Naive thymus-derived CD8-positive, alpha-beta T cell (primary cell): ENCODE results near the gene GPRASP1. TPM values are rescaled to one million over a fixed set of nuclear protein-coding genes. Genes with fewer than 3 reads are reported as not detected.
A peak's percentile ranks its signal among the peaks of the same experiment; 100 is the strongest.
"Not testable (repeated sequence)": the region's sequence is repeated elsewhere in the genome, so short reads cannot be mapped to it uniquely, and the experiment has no call there.

Experiments
- ATAC-seq, 2 donors: fragments of 150-1000 bp; cut with Tn5 transposase in 1 of 2; sonication (Bioruptor Pico), chemical (Tn5 transposase) in 1 of 2; 1 replicate in 1 of 2; 2 replicates in 1 of 2; pipeline ENCODE4 v1.10.0; 2021; ENCODE audit warnings: mild to moderate bottlenecking in 2 of 2, moderate library complexity in 2 of 2
- POLR2A ChIA-PET: fragments of 350-600 bp; sonication (Branson Sonifier 250); formaldehyde crosslinking; loops from one replicate; lab custom pipeline; 2021; ENCODE audit warnings: antibody characterized with exemption; lab: Charles Lee
- DNase-seq, 10 donors: peaks; one replicate each; pipeline versions ENCODE4 v3.0.0 to v3.0.0-alpha.2; 2020 to 2022
- H3K27ac Mint-ChIP-seq, 10 donors: one replicate each; pipeline ENCODE4 v1.8.0; 2020 to 2022; ENCODE audit warnings: mild to moderate bottlenecking in 10 of 10, mixed read lengths in 10 of 10, moderate library complexity in 4 of 10, inconsistent platforms in 1 of 10
- H3K27me3 Mint-ChIP-seq, 5 donors: one replicate each; pipeline ENCODE4 v1.8.0; 2021 to 2022; ENCODE audit warnings: mixed read lengths in 5 of 5
- H3K36me3 Mint-ChIP-seq, 3 donors: one replicate each; pipeline ENCODE4 v1.8.0; 2020 to 2022; ENCODE audit warnings: mixed read lengths in 3 of 3, mild to moderate bottlenecking in 2 of 3, inconsistent platforms in 1 of 3
- H3K4me1 Mint-ChIP-seq, 4 donors: one replicate each; pipeline ENCODE4 v1.8.0; 2021 to 2022; ENCODE audit warnings: mixed read lengths in 4 of 4
- H3K4me3 Mint-ChIP-seq, 10 donors: one replicate each; pipeline ENCODE4 v1.8.0; 2020 to 2022; ENCODE audit warnings: mild to moderate bottlenecking in 10 of 10, mixed read lengths in 10 of 10, moderate library complexity in 6 of 10, inconsistent platforms in 1 of 10
- H3K9me3 Mint-ChIP-seq, 9 donors: one replicate each; pipeline ENCODE4 v1.8.0; 2020 to 2022; ENCODE audit warnings: mixed read lengths in 9 of 9, mild to moderate bottlenecking in 3 of 9, inconsistent platforms in 1 of 9, moderate library complexity in 1 of 9
- polyA plus RNA-seq, 3 donors: library from polyadenylated mRNA; unstranded; fragments of 300-500 nt; fragmentation: Illumina TruSeq; gene quantifications; one replicate each; pipeline ENCODE4 v1.2.3, GENCODE V29; 2021
- total RNA-seq, 8 experiments: library from RNA in 2 of 8; stranded (reverse) in 2 of 8; gene quantifications; one replicate each; pipeline ENCODE4 v1.2.3 and lab custom pipeline; 2021 to 2026

The GPRASP1 gene
- total and polyA plus RNA-seq, 5 experiments from 2014 or later, result 3.4 to 74.0 (median 10.9) TPM

GRCh38 chrX:102659790-102660757, 8.8 kb downstream of the GPRASP1 start:
- Mint-ChIP-seq H3K4me3 (peak overlapping the region; percentile 83 to 94 (median 91)), H3K36me3 (peaks cover 10 to 22% (median 19%) of the 10 kb centered on the region in 3 donors), H3K27me3 (no peaks in the 10 kb centered on the region), H3K27ac (peak overlapping the region; percentile 85 to 96 (median 93)), H3K9me3 (peaks cover 0 to 8% (median 0%) of the 10 kb centered on the region in 9 donors), H3K4me1 (peaks cover 26 to 45% (median 37%) of the 10 kb centered on the region in 4 donors)
- ATAC-seq (peak; percentile 96 to 97), DNase-seq (peak; percentile 62 to 88 (median 77))
- POLR2A ChIA-PET, result interaction anchor here (1.0 to 1.8 kb wide), 2 partner anchors 8 to 61 kb away, joined by 3 to 7 read pairs; partner anchors contain the start of genes ARMCX5 and GPRASP1

GRCh38 chrX:102663820-102664219, 12.5 kb downstream of the GPRASP1 start:
- peaks cover 18 to 32% (median 27%) of the 10 kb centered on the region in 4 donors for H3K4me1 Mint-ChIP-seq
- H3K27me3 Mint-ChIP-seq, H3K27ac Mint-ChIP-seq, DNase-seq, POLR2A ChIA-PET, H3K4me3 Mint-ChIP-seq, ATAC-seq: not testable (repeated sequence)
- peaks cover 0 to 32% (median 11%) of the 10 kb centered on the region in 9 donors for H3K9me3 Mint-ChIP-seq
- H3K36me3 Mint-ChIP-seq, result peaks cover 18 to 41% (median 37%) of the 10 kb centered on the region in 3 donors

- peaks cover 3 to 23% (median 15%) of the 10 kb centered on the region in 4 donors for H3K4me1 Mint-ChIP-seq
- H3K9me3 Mint-ChIP-seq, result peaks cover 0 to 38% (median 13%) of the 10 kb centered on the region in 9 donors
- H3K36me3 Mint-ChIP-seq, result peaks cover 24 to 50% (median 44%) of the 10 kb centered on the region in 3 donors
- ATAC-seq, POLR2A ChIA-PET, H3K27ac Mint-ChIP-seq, DNase-seq, H3K27me3 Mint-ChIP-seq: not testable (repeated sequence)
- H3K4me3 Mint-ChIP-seq, result peak overlapping the region in 1 of 10 donors; percentile 10
Measured at GRCh38 chrX:102667034-102667433, 15.8 kb downstream of the GPRASP1 start.

GRCh38 chrX:102669526-102669925, 18.2 kb downstream of the GPRASP1 start:
- peaks cover 5 to 23% (median 16%) of the 10 kb centered on the region in 4 donors for H3K4me1 Mint-ChIP-seq
- peak overlapping the region in 1 of 10 donors; percentile 40 for H3K27ac Mint-ChIP-seq
- no peak for ATAC-seq
- DNase-seq, result no peak
- H3K4me3 Mint-ChIP-seq, result no peak overlapping the region
- H3K36me3 Mint-ChIP-seq, result peaks cover 24 to 49% (median 38%) of the 10 kb centered on the region in 3 donors
- peaks cover 0 to 38% (median 13%) of the 10 kb centered on the region in 9 donors for H3K9me3 Mint-ChIP-seq
- H3K27me3 Mint-ChIP-seq, result no peaks in the 10 kb centered on the region
- POLR2A ChIA-PET, result no interaction called here

- Mint-ChIP-seq H3K4me3 (no peak overlapping the region), H3K9me3 (peaks cover 0 to 23% (median 3%) of the 10 kb centered on the region in 9 donors), H3K27ac (no peak overlapping the region), H3K36me3 (peaks cover 11 to 25% (median 16%) of the 10 kb centered on the region in 3 donors), H3K27me3 (no peaks in the 10 kb centered on the region), H3K4me1 (peaks cover 8 to 27% (median 15%) of the 10 kb centered on the region in 4 donors)
- DNase-seq (no peak), ATAC-seq (no peak)
- POLR2A ChIA-PET, result interaction anchor here (0.7 kb wide), 1 partner anchor 142 kb away, joined by 5 read pairs; no protein-coding TSS in a partner anchor
Measured at GRCh38 chrX:102672856-102673255, 21.6 kb downstream of the GPRASP1 start.

GRCh38 chrX:102677479-102677878, 26.2 kb downstream of the GPRASP1 start:
- H3K4me3 Mint-ChIP-seq, DNase-seq, POLR2A ChIA-PET, H3K27me3 Mint-ChIP-seq, H3K27ac Mint-ChIP-seq, ATAC-seq: not testable (repeated sequence)
- Mint-ChIP-seq H3K4me1 (peaks cover 5 to 18% (median 11%) of the 10 kb centered on the region in 4 donors), H3K36me3 (peaks cover 11 to 28% (median 27%) of the 10 kb centered on the region in 3 donors), H3K9me3 (peaks cover 0 to 30% (median 6%) of the 10 kb centered on the region in 9 donors)

- H3K4me1 Mint-ChIP-seq, result peaks cover 5 to 20% (median 13%) of the 10 kb centered on the region in 4 donors
- ATAC-seq (no peak), DNase-seq (no peak)
- POLR2A ChIA-PET, result no interaction called here
- no peak overlapping the region for H3K27ac Mint-ChIP-seq
- H3K27me3 Mint-ChIP-seq, result no peaks in the 10 kb centered on the region
- H3K4me3 Mint-ChIP-seq, result peak overlapping the region in 1 of 10 donors; percentile 26
- peaks cover 26 to 40% (median 29%) of the 10 kb centered on the region in 3 donors for H3K36me3 Mint-ChIP-seq
- peaks cover 0 to 49% (median 8%) of the 10 kb centered on the region in 9 donors for H3K9me3 Mint-ChIP-seq
Measured at GRCh38 chrX:102684772-102685520, 33.7 kb downstream of the GPRASP1 start.

- no peak for ATAC-seq
- POLR2A ChIA-PET, result no interaction called here
- H3K4me1 Mint-ChIP-seq, result peaks cover 0 to 2% (median under 1%) of the 10 kb centered on the region in 4 donors
- no peak for DNase-seq
- H3K9me3 Mint-ChIP-seq, result peaks cover 0 to 11% (median 0%) of the 10 kb centered on the region in 9 donors
- peaks cover 5 to 13% (median 12%) of the 10 kb centered on the region in 3 donors for H3K36me3 Mint-ChIP-seq
- no peak overlapping the region for H3K27ac Mint-ChIP-seq
- H3K27me3 Mint-ChIP-seq, result no peaks in the 10 kb centered on the region
- H3K4me3 Mint-ChIP-seq, result no peak overlapping the region
Measured at GRCh38 chrX:102694749-102695148, 43.5 kb downstream of the GPRASP1 start.

- no peaks in the 10 kb centered on the region for H3K27me3 Mint-ChIP-seq
- peaks cover 0 to 9% (median 0%) of the 10 kb centered on the region in 9 donors for H3K9me3 Mint-ChIP-seq
- ATAC-seq (no peak), DNase-seq (no peak)
- POLR2A ChIA-PET, result no interaction called here
- H3K4me3 Mint-ChIP-seq, result no peak overlapping the region
- peaks cover 5 to 8% (median 7%) of the 10 kb centered on the region in 3 donors for H3K36me3 Mint-ChIP-seq
- H3K4me1 Mint-ChIP-seq, result no peaks in the 10 kb centered on the region
- no peak overlapping the region for H3K27ac Mint-ChIP-seq
Measured at GRCh38 chrX:102696306-102696705, 45.0 kb downstream of the GPRASP1 start.

- no peak overlapping the region for H3K4me3 Mint-ChIP-seq
- no peak for ATAC-seq
Measured at GRCh38 chrX:102697494-102697893, 46.2 kb downstream of the GPRASP1 start.

More at GRCh38 chrX:102697494-102697893, 46.2 kb downstream of the GPRASP1 start:
- POLR2A ChIA-PET, result no interaction called here
- H3K4me1 Mint-ChIP-seq, result peaks cover 0 to 2% (median 0%) of the 10 kb centered on the region in 4 donors
- peaks cover 0 to 9% (median 1%) of the 10 kb centered on the region in 9 donors for H3K9me3 Mint-ChIP-seq
- no peak overlapping the region for H3K27ac Mint-ChIP-seq
- no peaks in the 10 kb centered on the region for H3K27me3 Mint-ChIP-seq
- DNase-seq, result no peak
- peaks cover 7 to 8% (median 8%) of the 10 kb centered on the region in 3 donors for H3K36me3 Mint-ChIP-seq
